HFF-Myc (cell line): ENCODE measurements around the gene WDR27.

Experiments used
- DNase-seq: peaks from one replicate; pipeline ENCODE4 v3.0.0-alpha.2; 2011; ENCODE audit warnings: low read depth; ENCODE audit errors: extremely low read depth
- H3K4me3 ChIP-seq: replicated peaks from 2 replicates; pipeline ENCODE4 v1.5.1; 2011; ENCODE audit warnings: low read depth, mild to moderate bottlenecking, control low read depth, low read length
- TF ChIP-seq, protein P1 (sequence below): IDR thresholded peaks from 2 replicates; pipeline ENCODE4 v1.5.1; 2012; ENCODE audit warnings: mild to moderate bottlenecking, low read depth, low read length, control low read depth; ENCODE audit errors: missing control alignments

WDR27 gene

DNA sequence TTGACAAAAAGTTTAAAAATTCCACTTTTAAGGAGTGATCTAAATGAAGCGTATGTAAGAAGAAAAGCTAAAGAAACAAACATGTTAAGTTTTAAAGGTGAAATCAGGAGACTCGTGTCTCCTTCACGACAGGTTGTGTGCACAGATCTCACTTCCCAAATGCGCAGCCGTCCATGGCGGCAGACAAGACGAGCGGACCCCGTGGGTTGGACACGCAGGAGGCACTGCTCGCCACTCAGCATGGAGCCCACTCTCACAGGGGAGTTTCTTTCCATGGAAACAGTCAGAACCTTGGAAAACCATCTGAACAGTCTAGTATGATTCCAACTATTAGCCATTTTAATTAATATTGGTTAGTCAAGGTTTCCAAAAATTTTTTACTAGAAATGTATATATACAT is 48.9 kb downstream of the WDR27 start:
- TF ChIP-seq, protein P1, sequence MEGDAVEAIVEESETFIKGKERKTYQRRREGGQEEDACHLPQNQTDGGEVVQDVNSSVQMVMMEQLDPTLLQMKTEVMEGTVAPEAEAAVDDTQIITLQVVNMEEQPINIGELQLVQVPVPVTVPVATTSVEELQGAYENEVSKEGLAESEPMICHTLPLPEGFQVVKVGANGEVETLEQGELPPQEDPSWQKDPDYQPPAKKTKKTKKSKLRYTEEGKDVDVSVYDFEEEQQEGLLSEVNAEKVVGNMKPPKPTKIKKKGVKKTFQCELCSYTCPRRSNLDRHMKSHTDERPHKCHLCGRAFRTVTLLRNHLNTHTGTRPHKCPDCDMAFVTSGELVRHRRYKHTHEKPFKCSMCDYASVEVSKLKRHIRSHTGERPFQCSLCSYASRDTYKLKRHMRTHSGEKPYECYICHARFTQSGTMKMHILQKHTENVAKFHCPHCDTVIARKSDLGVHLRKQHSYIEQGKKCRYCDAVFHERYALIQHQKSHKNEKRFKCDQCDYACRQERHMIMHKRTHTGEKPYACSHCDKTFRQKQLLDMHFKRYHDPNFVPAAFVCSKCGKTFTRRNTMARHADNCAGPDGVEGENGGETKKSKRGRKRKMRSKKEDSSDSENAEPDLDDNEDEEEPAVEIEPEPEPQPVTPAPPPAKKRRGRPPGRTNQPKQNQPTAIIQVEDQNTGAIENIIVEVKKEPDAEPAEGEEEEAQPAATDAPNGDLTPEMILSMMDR = no peak
- no peak for DNase-seq
- no peak overlapping the region for H3K4me3 ChIP-seq

DNA sequence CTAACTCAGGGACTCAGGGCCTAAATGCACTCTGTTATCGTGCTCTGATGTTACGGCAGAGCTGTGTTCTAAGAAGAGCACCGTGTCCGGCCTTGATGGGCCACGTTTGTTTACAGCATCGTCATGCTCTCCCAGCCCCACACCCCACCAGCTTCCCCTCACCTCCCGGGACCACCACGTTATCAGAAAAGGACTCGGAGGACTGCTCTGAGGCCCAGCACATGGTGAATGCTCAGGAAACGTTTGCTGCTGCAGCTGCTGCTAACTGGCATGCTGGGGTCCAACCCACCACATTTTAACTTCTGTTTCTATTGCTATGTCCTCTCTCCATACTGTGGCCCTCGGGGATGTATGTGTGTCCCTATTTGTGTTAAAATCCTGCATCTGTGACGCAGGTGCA is 50.3 kb downstream of the WDR27 start:
- TF ChIP-seq, protein P1 = no peak
- H3K4me3 ChIP-seq = no peak overlapping the region
- DNase-seq = no peak

DNA sequence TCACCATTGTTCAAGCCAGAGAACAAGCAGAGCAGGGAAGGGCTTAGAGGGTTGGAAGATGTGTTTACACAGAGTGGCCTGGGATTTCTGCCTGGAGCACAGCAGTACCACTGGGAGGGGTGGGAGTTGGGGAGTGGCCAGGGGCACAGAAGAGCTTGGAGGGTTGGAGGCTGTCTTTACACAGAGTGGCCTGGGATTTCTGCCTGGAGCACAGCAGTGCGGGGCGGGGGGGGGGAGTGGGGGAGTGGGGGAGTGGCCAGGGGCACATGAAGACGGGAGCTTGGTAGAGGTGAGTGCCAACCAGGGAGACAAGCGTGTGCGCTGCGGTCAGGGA is 50.9 kb downstream of the WDR27 start:
- no peak overlapping the region for H3K4me3 ChIP-seq
- no peak for DNase-seq
- TF ChIP-seq, protein P1 = no peak

DNA sequence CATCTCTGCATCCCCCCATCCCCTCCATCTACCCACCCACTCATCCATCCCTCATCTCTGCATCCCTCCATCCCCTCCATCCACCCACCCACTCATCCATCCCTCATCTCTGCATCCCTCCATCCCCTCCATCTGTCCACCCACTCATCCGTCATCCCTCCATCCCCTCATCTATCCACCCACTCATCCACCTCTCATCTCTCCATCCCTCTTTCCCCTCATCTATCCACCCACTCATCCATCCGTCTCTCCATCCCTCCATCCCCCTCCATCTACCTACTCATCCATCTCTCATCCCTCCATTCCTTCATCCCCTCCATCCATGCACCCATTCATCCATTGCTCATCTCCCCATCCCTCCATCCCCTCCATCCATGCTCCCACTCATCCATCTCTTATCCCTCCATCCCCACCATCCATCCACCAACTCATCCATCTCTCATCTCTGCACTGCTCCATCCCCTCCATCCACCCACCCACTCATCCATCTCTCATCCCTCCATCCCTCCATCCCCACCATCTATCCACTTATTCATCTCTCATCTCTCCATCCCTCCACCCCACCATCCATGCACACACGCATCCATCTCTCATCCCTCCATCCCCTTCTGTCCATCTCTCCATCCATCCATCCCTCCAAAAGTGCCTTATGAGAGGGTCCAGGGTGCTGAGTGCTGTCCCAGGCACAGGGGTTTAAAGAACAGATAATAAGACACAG is 51.4 kb downstream of the WDR27 start:
- H3K4me3 ChIP-seq = no peak overlapping the region
- DNase-seq = no peak
- TF ChIP-seq, protein P1 = no peak

DNA sequence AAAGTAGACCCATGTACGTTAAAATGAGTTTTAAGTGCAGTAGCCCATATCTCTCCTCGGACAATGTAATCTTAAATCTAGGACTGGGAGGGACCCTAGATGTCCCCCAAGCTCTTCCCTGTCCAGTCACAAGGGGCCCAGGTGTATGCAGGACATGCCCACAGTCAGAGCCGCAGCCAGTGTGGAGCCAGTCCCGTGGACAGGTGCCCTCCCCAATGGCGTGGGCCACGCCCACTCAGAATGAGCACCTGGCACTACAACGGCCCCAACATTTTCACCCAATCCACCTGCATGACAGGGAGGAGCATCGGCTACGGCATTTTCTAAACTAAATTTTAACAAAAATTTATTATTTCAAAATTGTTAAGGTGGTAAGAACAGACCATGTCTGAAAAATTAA is 53.2 kb downstream of the WDR27 start:
- no peak overlapping the region for H3K4me3 ChIP-seq
- no peak for DNase-seq
- TF ChIP-seq, protein P1 = no peak

DNA sequence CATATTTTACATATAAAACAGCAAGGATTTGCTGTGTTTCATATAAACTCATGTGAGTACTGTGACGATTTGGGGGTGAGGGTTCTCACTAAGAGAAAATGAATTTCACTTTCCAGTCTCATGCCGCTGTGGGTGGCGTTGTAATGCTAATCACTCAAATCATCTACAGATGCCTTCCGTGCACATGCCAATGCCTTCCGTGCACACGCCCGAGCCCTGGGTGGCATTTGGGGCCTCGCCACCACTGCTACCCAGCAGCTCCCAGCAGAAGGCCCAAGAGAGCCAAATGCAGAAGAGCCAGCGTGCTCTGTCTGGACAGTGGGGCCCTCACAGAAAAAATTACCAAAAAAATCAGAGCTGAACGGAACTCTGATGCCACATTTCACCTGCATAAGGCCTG is 53.7 kb downstream of the WDR27 start:
- no peak overlapping the region for H3K4me3 ChIP-seq
- TF ChIP-seq, protein P1 = no peak
- DNase-seq = no peak

DNA sequence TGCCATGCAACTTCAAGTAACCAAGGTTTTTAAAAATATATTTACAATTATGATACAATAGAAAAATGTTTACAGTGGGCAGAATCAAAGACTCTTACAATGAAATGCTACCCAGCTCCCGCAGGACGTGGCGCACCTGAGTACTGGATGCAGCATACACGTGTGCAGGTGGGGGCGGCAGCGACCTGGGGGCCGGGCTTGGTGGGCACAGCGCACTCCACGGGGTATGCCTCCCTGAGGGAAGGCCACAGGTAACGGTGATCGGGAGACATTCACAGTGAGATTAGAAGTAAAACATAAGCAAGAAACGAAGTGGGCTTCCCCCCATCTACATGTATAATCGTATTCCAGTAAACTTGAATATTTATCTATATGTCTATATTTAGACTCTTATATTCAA is 54.2 kb downstream of the WDR27 start:
- no peak for DNase-seq
- TF ChIP-seq, protein P1 = no peak
- no peak overlapping the region for H3K4me3 ChIP-seq
